IPS DF 4.7 (cell line): Measurements from ENCODE around the gene TENT5C.

Source experiments
- DNase-seq: peaks from one replicate; pipeline ENCODE4 v3.0.0-alpha.2; 2013; ENCODE audit warnings: low spot score; ENCODE audit errors: extremely low read depth

Gene TENT5C

DNA sequence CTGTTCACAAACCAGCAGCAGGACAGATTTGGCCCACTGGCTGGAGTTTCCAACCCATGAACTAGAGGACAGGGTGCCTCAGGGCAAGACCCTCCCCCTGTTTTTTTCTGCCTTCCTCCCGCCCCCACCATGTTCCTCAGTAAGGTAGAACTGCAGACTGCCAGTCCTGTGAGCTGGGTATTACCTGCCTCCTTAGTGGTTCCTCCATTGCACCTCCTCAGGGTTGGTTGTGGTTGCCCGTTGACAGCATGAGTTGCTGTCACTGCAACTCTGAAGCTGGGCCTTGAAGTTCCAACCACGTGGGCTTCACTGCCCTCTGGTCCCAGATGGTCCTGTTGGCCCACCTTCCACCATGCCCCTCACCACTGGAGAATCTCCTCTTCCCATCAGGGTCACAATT lies 28.8 kb downstream of the TENT5C start:
- no peak for DNase-seq

- DNase-seq, result no peak
Measured at GRCh38 chr1:117635805-117636204, 30.0 kb downstream of the TENT5C start.

- no peak for DNase-seq
Measured at GRCh38 chr1:117636637-117637425, 31.0 kb downstream of the TENT5C start.

DNA sequence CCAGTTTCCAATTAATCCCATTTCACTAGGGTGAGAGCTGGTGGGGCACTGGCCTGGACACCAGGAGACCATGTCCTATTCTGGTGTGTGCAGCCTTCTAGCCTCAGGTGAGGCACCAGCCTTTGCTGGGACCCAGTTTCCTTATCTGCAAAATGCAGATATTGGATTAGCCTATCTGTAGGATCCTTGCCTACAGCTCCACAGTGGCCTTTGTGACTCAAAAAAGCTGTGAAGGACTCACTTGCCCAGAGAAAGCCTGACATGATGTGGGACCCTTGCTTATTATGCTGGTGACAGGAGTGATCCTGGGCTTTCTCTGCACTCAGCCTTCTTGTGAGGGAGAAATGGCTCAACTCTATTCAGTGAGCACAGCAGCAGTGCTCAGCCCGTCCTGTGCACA lies 32.3 kb downstream of the TENT5C start:
- no peak for DNase-seq

- no peak for DNase-seq
Measured at GRCh38 chr1:117638759-117639158, 32.9 kb downstream of the TENT5C start.

- DNase-seq, result no peak
Measured at GRCh38 chr1:117639741-117640140, 33.9 kb downstream of the TENT5C start.

- no peak for DNase-seq
Measured at GRCh38 chr1:117641536-117641935, 35.7 kb downstream of the TENT5C start.

DNA sequence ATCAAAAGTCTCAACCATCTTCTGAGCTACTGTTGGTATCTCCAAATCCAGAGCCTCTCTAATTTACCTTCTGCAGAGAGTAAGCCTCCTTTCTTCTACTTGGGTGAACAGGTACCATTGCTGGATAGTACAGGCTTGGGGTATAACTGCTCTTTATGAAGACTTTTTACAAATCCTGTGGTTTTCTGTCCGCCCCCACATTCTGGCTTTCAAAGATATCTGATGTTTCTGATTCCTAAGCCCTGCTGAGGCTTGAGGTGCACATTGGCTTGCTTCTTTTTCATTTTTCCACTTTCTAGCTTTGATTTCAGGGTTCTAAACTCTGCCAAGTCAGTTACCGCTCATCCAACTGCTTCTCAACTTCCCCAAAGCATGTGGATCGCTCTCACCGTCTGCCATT lies 37.1 kb downstream of the TENT5C start:
- no peak for DNase-seq

GRCh38 chr1:117643601-117644000 lies 37.8 kb downstream of the TENT5C start:
- DNase-seq, result no peak

- DNase-seq, result no peak
Measured at GRCh38 chr1:117644696-117645311, 39.0 kb downstream of the TENT5C start.

DNA sequence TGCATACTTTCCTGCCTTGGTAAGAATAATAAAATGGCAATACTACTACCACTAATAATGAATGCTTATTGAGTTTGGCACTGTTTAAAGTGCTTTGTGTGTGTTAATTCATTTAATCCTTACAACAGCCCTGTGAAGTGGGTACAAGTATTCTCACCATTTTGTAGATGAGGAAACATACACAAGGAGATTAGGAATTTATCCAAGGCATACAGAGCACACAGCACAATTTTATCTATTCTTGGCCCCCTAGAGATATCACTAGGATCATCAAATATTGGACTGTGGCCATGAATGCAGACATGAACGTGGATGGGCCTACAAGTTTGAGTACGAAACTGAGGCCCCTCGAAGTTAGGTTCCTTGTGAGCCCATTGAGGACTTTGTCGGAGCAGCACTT lies 39.5 kb downstream of the TENT5C start:
- DNase-seq, result no peak

DNA sequence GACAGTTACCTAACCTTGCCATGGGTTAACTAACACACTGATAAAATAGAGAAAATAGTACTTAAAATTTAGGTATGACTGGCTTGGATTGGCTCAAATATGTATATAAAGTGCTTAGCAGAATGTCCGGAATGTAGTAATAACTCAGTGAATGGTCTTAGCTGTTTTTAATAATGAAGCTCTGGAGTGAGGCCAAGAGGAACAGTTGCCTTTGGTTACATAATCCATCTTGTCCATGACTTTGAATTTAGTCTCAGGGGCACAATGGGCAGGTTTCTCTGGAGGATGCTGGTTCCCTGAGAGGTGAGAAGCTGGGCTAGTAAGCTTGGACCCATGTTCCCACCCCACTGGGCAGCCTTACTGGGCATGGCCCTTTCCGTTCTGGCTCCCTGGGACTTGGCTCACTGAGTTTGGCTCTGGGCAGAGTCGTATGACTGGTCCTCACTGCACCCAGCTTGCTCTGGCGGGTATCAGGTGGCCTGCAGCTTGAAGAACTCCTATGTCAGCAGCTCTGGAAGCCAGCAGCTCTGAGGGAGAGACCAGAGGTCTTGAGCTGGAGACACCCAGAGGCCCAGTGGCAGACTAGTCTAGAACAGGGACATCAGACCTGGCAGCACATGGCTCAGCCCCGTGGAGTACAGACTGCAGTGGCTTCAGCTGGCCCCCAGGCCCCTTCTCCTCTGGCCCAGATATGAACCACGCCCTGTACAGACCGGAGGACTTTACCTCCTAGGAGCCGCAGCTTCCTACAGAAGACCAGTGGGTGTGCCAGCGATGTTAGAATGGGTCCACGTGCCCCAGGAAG lies 40.4 kb downstream of the TENT5C start:
- DNase-seq, result no peak

DNA sequence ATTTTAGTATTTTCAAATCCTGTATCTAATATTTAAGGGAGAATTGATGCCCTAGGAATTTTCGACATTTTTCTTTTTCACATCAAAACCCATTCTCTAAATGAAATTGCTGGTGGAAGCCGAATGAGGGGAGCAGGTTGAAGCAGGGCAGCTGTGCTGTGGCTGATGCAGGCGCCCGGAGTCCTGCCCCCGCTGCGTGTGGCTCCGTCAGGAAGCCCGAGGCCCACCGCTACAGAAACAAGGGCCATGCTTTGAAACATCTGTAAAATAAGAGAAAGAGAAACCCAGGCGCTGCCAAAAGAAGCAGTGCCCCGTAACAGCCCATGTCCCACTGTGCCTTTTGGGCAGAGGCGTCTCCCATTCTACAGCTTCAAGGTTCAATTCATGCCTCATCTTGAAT lies 41.1 kb downstream of the TENT5C start:
- DNase-seq, result no peak

- no peak for DNase-seq
Measured at GRCh38 chr1:117648015-117648414, 42.2 kb downstream of the TENT5C start.

- no peak for DNase-seq
Measured at GRCh38 chr1:117650840-117651568, 45.2 kb downstream of the TENT5C start.

GRCh38 chr1:117651616-117652015 lies 45.8 kb downstream of the TENT5C start:
- DNase-seq, result no peak

DNA sequence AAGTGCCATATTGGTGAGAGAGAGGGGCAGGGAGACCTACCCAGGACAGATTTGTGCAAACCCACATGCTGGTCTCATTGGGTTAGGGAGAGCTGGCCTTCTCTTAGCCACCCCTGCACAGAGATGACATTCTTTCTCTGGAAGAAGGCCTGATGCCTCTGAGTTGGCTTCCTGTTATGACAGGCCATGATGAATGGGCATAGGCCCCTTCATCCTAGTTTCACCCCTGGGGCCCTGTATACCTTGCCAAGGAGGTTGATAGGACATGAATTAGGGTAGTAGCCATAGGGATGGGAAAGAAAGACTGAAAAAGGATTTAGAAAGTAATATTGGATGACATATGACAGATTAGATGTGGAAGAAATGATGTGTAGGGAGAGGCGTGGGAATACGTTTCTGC lies 46.6 kb downstream of the TENT5C start:
- no peak for DNase-seq

DNA sequence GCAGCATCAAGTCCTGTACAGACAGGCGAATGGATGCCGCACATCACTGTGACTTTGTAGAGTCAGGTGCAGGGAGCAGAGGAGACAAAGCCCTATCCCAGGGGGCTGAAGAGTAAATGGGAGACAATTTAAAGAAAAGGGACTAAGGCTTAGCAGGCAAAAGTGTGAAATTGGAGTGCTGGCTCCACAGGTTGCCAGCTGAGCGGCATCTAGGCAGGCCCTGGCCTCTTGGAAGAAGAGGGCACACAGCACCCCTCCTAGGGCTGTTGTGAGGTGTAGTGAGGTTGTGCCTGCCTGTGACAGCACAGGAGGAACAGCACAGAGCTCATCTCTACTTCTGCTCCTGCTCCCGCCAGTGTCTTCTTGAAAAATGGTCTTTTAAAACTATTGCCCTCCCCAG lies 47.3 kb downstream of the TENT5C start:
- no peak for DNase-seq

GRCh38 chr1:117653732-117654492 lies 48.1 kb downstream of the TENT5C start:
- DNase-seq, result no peak

DNA sequence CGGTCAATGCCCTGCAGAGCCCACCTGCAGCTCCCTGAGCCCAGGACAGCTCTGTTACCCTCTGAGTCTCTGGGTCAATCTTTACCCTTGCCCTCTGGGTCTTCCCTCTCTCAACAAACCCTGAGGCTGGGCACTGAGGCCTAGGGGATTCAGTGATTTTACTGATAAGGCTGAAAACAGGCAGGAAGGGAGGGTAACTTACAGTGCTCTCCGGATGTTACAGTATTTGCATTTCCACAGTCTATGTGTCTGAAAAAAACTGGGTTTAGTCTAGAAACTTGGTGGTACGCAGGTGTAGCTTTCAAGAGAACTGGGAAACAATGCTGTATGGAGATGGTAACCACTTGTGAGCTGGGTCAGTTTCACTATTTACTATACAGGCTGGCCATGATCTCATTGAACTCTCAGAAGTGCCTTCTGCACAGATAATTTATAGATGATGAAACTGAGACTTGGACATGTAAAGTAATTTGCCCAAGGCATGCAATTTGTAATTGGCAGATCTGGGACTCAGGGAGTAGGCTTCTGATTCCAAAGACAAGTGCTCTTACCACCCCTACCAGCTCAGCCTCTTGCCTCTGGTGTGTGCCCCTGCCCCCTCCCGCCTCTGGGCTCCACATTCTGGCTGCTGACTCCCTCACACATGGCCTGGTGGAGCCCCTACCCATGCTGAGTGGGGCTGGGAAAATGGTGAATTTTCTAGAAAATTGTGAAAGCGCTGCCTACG lies 48.8 kb downstream of the TENT5C start:
- DNase-seq, result no peak
